HG02938 (cell line): ENCODE measurements around the gene TDP1.

Source experiments
- ATAC-seq: cut with Tn5 transposase; IDR thresholded peaks from one replicate; pipeline ENCODE4 v1.9.1; 2021; ENCODE audit warnings: mild to moderate bottlenecking, moderate library complexity; ENCODE audit not compliant: unreplicated experiment

TDP1 gene

DNA sequence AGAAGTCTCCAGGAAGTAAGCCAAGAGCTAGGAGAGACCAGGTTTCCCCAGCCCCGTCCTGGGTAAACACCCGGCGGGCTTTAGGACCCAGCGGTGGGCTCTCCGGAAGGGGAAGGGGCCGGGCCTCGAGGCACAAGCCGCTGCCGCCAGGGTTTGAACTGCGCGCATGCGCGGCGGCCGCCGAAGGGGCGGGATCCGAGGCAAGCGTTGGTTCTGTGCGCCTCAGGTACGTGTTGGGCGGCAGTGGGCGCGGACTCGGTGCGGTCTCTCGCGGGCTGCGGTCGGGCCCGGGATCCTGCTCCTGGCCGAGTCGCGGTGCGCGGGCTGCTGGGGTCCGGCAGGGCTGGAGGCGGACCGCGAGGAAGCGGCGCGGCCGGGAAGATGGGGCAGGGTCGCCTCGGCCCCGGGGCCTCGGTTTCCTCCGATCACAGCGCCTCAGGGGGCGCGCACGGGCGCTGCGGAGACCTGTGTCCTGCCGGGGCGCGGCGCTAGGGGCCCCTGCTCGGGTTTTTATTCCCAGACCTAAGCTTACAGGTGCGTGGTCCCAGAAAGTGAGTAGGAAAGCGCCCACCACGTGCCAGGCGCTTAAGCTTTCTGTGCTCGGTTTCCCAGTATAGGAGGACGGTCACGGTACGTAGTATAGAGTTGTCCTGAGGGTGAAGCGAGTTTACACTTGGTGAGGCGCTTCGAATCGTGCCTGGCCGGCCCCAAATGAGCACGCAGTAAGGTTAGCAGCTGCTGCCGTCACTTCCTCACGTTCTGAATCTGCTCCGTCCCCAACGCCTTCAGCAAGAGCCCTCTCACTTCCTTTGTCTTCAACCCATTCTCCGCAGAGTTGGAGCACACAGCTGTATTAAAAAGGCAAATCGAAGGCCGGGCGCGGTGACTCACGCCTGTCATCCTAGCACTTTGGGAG, at the start of gene TDP1:
Gene TDP1 (plus strand): TSS at position 183 of the 916 bp plus-strand sequence. CDS start 7,188 bp downstream, outside the sequence.
- ATAC-seq = peak; percentile 47

DNA sequence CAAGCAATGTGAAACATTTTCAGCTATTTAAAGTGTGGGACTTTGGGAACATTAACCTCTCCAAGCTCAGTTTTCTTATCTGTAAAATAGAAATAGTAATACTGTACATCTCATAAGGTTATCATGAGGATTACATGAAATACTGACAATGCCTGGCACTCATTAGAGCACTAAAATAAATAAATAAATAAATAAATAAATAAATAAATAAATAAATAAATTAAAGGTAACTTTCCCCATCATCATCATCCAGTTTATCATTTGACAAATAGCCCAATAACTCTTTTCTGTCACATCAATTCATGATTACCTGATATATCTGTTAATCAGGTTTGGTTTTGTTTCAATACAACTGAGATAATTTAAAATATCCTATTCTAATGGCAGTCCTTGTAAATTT, 49.7 kb upstream of the TDP1 start:
- ATAC-seq = no peak

GRCh38 chr14:89907655-89908054, 48.1 kb upstream of the TDP1 start:
- no peak for ATAC-seq

- no peak for ATAC-seq
These were observed 46.8 kb upstream of the TDP1 start for GRCh38 chr14:89908712-89909450.

DNA sequence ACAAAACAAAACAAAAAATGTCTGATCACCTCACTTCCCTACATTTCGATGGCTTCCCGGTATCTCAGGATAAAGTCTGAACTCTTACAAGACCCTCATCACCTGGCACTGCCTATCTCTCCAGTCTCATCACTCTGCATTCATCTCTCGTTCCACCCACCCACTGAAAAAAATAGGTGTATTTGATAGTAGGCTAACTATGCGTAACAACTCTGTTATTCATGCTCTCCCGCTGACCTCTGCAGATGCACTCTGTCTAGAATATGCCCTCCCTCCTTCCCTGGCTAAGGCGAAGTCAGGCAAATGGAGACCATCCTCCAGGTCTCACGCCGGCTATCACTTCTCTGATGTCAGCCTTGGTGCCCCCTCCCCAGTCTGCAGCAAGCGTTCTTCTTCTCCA, 46.1 kb upstream of the TDP1 start:
- no peak for ATAC-seq

- ATAC-seq = no peak
These were observed 45.1 kb upstream of the TDP1 start for GRCh38 chr14:89910691-89911009.

GRCh38 chr14:89911010-89911919, 44.5 kb upstream of the TDP1 start:
- no peak for ATAC-seq

GRCh38 chr14:89912221-89912620, 43.5 kb upstream of the TDP1 start:
- no peak for ATAC-seq

DNA sequence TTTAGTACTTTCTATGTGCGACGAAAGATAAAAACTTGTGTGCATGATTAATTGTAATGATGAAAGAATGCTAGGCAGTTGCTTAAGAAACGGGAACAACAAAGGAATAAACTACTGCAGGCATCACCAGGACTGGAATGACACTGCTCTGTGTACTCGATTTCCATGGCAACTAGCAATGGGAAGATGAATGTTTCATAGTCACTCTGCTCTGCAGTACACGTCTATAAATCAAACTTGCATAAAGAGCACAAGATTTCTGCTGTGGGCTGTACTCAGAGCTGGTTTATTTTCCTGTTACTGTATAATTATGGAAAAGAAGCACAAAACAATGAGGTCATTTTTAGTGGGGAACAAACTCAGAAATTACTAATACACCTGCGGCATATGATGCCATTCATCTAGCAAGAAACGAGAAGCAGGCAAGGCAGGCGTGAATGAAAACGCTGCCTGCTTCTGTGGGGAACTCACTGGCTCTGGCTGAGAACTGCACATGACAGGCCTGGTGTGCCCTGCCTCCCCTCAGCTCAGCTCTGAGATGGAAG, 43.0 kb upstream of the TDP1 start:
- ATAC-seq = no peak

DNA sequence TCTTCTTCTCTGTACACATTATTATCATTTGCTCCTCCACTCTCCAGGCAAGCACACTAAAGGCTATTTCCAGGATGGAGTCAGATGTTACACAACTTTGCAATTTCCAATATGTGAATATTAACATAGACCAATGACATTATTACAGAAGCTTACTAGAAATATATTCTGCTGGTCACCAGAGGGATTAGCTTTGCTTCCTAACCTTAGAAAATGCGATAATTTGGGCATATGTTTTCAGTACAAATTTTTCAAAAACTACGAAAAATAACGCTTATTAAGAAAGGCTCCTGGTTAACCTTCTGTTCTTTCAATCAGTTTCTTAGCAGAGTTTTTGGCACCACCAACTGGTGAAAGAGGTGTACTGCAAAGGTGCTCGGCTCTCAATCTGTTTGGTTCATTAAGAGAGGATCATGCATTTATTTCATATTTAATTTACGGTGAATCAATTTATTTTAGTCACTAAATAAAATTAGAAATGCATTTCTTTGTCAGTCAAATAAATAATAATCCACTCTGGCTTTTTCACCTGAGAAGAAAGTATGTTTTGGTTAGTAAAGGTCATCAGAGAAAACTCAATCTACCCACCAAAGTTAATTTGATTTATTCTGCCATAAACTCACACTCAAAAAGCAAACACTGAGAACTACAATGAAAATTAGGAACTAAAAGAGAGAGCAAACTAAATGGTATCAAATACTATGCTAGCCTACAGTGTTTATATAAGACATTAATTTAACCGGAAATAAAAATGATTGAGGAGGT, 40.4 kb upstream of the TDP1 start:
- ATAC-seq = no peak

DNA sequence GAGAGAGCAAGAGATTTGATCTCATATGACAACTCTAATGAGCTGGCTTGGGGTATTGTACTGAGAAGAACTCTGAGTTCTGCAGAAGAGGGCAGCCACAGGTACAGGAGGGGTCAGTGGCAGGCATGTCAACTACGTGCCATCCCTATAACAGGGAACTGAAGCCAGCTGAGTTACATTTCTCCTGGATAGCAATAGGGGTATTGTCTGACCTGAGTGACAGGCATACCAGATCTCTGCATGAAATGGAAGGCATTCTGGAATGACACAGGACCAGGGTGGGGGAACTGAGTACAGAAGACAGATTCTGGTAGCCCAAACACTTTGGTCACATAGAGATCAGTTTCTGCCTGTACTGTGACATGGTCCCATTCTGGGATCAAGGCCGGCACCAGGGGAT, 37.0 kb upstream of the TDP1 start:
- no peak for ATAC-seq

GRCh38 chr14:89920056-89920455, 35.7 kb upstream of the TDP1 start:
- ATAC-seq = no peak

DNA sequence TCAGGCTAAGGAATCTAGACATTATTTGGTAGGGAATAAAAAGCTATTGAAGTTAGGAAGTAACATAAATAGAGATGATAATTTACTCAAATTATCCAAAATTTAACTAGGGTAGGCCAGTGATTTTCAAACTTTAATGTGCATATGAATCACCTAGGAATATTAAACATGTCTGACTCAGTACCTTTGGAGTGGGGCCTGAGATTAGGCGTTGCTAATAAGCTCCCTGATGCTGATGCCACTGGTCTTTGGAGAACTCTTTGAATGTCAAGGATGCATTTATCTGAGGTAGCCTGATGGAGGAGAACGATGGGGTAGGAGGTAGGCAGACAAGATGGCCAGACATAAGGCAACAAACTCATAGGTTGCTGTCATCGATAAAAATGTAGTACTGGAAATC, 34.4 kb upstream of the TDP1 start:
- ATAC-seq = no peak

DNA sequence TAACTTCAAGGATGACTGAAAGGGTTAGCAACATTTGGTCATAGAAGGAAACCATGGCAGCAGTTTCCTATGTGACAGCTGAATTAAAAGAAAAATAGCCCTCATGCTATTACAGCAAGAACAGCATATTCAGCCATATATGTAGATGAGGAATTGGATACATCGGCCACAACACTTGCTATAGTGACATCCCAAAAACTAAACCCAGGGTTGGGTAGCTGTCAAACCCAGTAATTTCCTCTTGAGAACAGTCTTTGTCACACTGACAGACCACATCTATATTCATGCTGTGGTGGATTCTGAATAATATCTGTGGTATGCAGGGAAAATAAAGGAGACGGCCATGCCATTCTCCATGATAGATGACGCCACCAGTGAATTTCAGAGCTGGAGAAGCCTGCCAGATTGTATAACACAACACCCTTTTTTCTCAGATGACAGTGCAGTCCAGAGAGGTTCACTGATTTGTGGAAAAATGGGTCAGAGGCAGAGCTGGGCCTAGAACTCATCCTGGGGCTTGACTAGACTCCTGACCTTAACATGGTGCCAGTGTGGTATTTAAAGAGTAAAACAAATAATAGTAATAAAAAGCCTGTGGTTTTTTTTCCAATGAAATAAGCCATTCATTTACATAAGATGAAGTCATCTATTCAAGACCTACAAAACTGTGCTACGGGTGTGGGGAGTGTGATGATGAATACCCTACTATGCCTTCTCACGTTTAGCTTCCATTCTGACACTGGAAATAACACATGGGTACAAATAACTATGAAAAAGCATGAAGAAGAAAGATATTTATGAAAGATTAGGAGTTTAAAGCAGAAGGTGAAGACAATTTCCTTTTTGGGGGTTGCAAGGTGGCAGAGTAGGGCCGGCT, 33.5 kb upstream of the TDP1 start:
- ATAC-seq = no peak

GRCh38 chr14:89924268-89924667, 31.5 kb upstream of the TDP1 start:
- ATAC-seq = no peak

GRCh38 chr14:89926694-89927093, 29.0 kb upstream of the TDP1 start:
- no peak for ATAC-seq

DNA sequence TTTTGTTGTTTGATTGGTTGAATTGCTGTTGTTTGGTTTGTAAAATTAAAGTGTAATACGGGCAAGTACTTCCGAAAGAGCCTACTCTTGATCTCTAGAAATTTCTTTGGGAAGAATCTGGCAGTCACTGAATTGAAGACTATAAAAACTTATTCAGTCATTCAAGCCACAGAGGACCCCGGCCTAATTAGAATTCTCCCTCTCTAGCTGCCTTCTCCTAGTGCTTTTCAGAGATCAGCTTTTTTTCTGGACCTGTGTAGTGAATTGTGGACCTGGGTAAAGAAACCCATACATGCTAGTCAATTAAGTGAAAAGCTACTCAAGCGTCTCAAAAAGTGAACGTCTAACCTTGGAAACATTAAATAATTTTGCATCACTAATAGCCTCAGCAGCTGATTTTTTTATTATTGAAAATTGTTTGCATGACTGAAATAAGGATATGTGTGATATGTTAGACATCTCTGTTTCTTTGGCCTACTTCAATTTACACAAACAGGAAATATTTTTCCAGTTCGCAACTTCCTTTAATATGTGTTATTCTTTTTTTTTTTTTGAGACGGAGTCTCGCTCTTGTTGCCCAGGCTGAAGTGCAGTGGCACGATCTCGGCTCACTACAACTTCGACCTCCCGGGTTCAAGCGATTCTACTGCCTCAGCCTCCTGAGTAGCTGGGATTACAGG, 28.4 kb upstream of the TDP1 start:
- ATAC-seq = no peak

GRCh38 chr14:89933002-89933401, 22.7 kb upstream of the TDP1 start:
- ATAC-seq = no peak
